Esophagus muscularis mucosa (tissue), 4 donors: ENCODE results near the gene SCYGR6.

Experiments
- CTCF ChIP-seq, 3 experiments: fragments of 200-600 bp in 2 of 3; fragments of 450-650 bp in 1 of 3; sonication (generic) in 2 of 3; IDR thresholded peaks; one replicate each; pipeline ENCODE4 v1.5.1; 2017 to 2019; ENCODE audit warnings: antibody characterized with exemption in 3 of 3, mild to moderate bottlenecking in 2 of 3, moderate library complexity in 1 of 3
- EP300 ChIP-seq: sonication (generic); formaldehyde crosslinking; IDR thresholded peaks from one replicate; pipeline ENCODE4 v1.6.1; 2017; ENCODE audit warnings: antibody characterized with exemption
- POLR2A ChIP-seq: fragments of 450-650 bp; IDR thresholded peaks from one replicate; pipeline ENCODE4 v1.6.1; 2017; ENCODE audit warnings: antibody characterized with exemption, moderate library complexity, mild to moderate bottlenecking, low read depth
- POLR2AphosphoS5 ChIP-seq, 2 donors: sonication (generic); formaldehyde crosslinking; IDR thresholded peaks; one replicate each; pipeline ENCODE4 v1.6.1; 2017; ENCODE audit warnings: antibody characterized with exemption in 2 of 2

GRCh38 chr2:227724394-227725039 lies at the start of gene SCYGR6:
- TF ChIP-seq CTCF (IDR thresholded peaks at IDR 0.05) (no peak), POLR2AphosphoS5 (IDR thresholded peaks at IDR 0.05) (no peak), EP300 (no peak), POLR2A (no peak)
